HepG2 (cell line): ENCODE data around the gene DNAJB2. TPM values are rescaled to one million over a fixed set of nuclear protein-coding genes. Genes with fewer than 3 reads are reported as not detected.

ENCODE experiments used
- FOXA3 ChIP-seq: IDR thresholded peaks from 2 replicates; pipeline ENCODE4 v1.6.1; 2016; ENCODE audit warnings: missing genetic modification reagents, missing compliant biosample characterization
- HDAC6 ChIP-seq: fragments of 200-600 bp; sonication (generic); IDR thresholded peaks from 2 replicates; pipeline ENCODE4 v1.7.0; 2017; ENCODE audit warnings: mild to moderate bottlenecking, antibody characterized with exemption, low read length, low read depth
- KDM5B ChIP-seq: sonication (generic); formaldehyde crosslinking; IDR thresholded peaks from 2 replicates; pipeline ENCODE4 v1.4.0; 2020; ENCODE audit warnings: missing genetic modification reagents, mild to moderate bottlenecking, borderline replicate concordance
- LCORL ChIP-seq, 2 experiments: fragments of 450-650 bp in 1 of 2; sonication (generic) in 1 of 2; formaldehyde crosslinking in 1 of 2; IDR thresholded peaks; 2 replicates each; pipeline versions ENCODE4 v1.5.0 to v1.6.1; 2017 to 2020; ENCODE audit warnings: antibody characterized with exemption in 1 of 2, missing genetic modification reagents in 1 of 2
- NPAS2 ChIP-seq: sonication (generic); formaldehyde crosslinking; IDR thresholded peaks from 2 replicates; pipeline ENCODE4 v1.8.0; 2022; ENCODE audit warnings: mild to moderate bottlenecking, missing genetic modification reagents, borderline replicate concordance
- NRL ChIP-seq: sonication (generic); formaldehyde crosslinking; IDR thresholded peaks from 2 replicates; pipeline ENCODE4 v1.5.0; 2020; ENCODE audit warnings: missing genetic modification reagents, mild to moderate bottlenecking, moderate library complexity, borderline replicate concordance
- POLR2G ChIP-seq: fragments of 200-400 bp; formaldehyde crosslinking; IDR thresholded peaks from 2 replicates; pipeline ENCODE4 v1.6.1; 2018; ENCODE audit warnings: mild to moderate bottlenecking, low read depth, low read length, moderate library complexity
- SIN3B ChIP-seq: fragments of 150-350 bp; IDR thresholded peaks from 2 replicates; pipeline ENCODE4 v1.6.1; 2014; ENCODE audit warnings: low read length
- SOX6 ChIP-seq, 2 experiments: fragments of 450-650 bp in 1 of 2; sonication (generic) in 1 of 2; formaldehyde crosslinking in 1 of 2; IDR thresholded peaks; 2 replicates each; pipeline versions ENCODE4 v1.4.0 to v1.6.1; 2017 to 2020; ENCODE audit warnings: antibody characterized with exemption in 1 of 2, mild to moderate bottlenecking in 1 of 2, missing genetic modification reagents in 1 of 2
- TEAD2 ChIP-seq: sonication (generic); formaldehyde crosslinking; IDR thresholded peaks from 2 replicates; pipeline ENCODE4 v1.9.0; 2021; ENCODE audit warnings: missing genetic modification reagents
- U2AF1 ChIP-seq: fragments of 200-400 bp; formaldehyde crosslinking; optimal IDR thresholded peaks from 2 replicates; pipeline ENCODE3; 2017; ENCODE audit warnings: mild to moderate bottlenecking, low read depth, low read length
- XRCC5 ChIP-seq: fragments of 200-400 bp; formaldehyde crosslinking; optimal IDR thresholded peaks from 2 replicates; pipeline ENCODE3; 2017; ENCODE audit warnings: mild to moderate bottlenecking, low read length
- ZNF121 ChIP-seq: sonication (generic); formaldehyde crosslinking; IDR thresholded peaks from 2 replicates; pipeline ENCODE4 v1.5.0; 2020; ENCODE audit warnings: mild to moderate bottlenecking, missing genetic modification reagents
- ZNF34 ChIP-seq: sonication (generic); formaldehyde crosslinking; IDR thresholded peaks from 2 replicates; pipeline ENCODE4 v1.4.0; 2020; ENCODE audit warnings: mild to moderate bottlenecking, missing genetic modification reagents, borderline replicate concordance
- ZNF709 ChIP-seq: sonication (generic); formaldehyde crosslinking; IDR thresholded peaks from 2 replicates; pipeline ENCODE4 v1.5.0; 2020; ENCODE audit warnings: mild to moderate bottlenecking, missing genetic modification reagents
- ZNF792 ChIP-seq: IDR thresholded peaks from 2 replicates; pipeline ENCODE4 v1.6.1; 2016
- ZNF839 ChIP-seq: sonication (generic); formaldehyde crosslinking; IDR thresholded peaks from 2 replicates; pipeline ENCODE4 v1.4.0; 2020; ENCODE audit warnings: missing genetic modification reagents, mild to moderate bottlenecking, borderline replicate concordance
- polyA plus RNA-seq, 8 experiments: library from polyadenylated mRNA; depleted of rRNA in 3 of 8; stranded (reverse) in 7 of 8; unstranded in 1 of 8; fragments of >200 nt; fragmentation: Illumina TruSeq in 4 of 8; extraction: Trizol in 4 of 8; gene quantifications; 2 replicates each; pipeline versions ENCODE4 v1.2.1 to v1.2.3, GENCODE V29; 2011 to 2016; ENCODE audit warnings: low read depth in 4 of 8, missing spikeins in 1 of 8, mixed read lengths in 1 of 8; ENCODE audit not compliant: insufficient read depth in 1 of 8
- total RNA-seq, 5 experiments: library from RNA; depleted of rRNA; stranded (reverse); fragments of >200 nt; fragmentation: Illumina TruSeq; extraction: Trizol; gene quantifications; 2 replicates each; pipeline ENCODE4 v1.2.3, GENCODE V29; 2016; ENCODE audit warnings: low read depth in 1 of 5
- TF ChIP-seq, protein P1 (sequence below): sonication (generic); formaldehyde crosslinking; IDR thresholded peaks from 2 replicates; pipeline ENCODE4 v1.5.1; 2020; ENCODE audit warnings: mild to moderate bottlenecking, missing genetic modification reagents, borderline replicate concordance
- TF ChIP-seq, protein P2 (sequence below): sonication (generic); formaldehyde crosslinking; IDR thresholded peaks from 2 replicates; pipeline ENCODE4 v1.8.0; 2022; ENCODE audit warnings: missing genetic modification reagents, mild to moderate bottlenecking, moderate library complexity, borderline replicate concordance
- TF ChIP-seq, protein P3 (sequence below): IDR thresholded peaks from 2 replicates; pipeline ENCODE4 v1.6.1; 2016

DNAJB2 gene
- total and polyA plus RNA-seq, 2 of the 13 experiments (the other 11 are each of a cell fraction or from before 2014, with no cell fraction given): 21.3 to 31.1 TPM

DNA sequence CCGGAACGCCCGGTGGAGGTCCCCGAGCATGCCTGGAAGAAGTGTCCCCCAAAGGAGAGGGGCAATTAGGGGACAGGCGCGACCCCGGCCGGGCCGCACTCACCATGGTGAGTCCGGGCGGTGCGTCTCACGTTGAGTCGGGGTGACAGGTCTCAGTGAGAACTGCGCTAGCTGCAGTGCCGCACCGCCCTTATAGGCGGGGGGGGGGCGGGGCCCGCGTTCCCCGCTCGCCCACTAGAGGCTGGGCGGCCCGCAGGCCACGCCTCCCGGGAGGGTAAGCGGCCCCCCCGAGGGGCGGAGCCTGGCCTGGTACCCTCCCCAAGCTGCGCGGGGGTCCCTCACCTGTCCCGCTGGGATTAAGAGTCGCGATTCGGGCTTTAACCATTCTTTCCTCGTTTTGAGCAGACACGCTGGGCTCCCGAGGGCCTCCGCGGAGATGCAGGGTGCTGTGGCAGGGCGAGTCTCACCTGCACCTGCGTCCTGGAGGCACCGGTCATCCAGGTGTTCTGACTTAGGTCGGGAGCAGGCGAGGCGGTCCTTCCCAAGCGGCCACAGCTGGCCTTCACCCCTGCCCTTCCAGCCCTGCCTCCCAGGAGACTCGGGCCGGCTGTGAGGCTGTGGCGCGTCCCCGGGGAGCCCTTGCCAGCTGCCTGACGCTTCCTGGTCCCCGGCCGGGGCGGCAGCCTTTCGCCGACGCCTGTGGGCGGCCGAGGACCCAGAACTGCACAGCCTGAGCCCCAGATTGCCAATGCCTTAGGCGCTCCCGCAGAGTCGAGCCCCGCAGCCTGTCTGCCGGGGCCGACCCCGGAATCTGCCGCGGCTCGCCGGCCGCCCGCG lies 25.2 kb upstream of the DNAJB2 start, which contains the start of gene TUBA4A (continued):
- TF ChIP-seq, protein P1, sequence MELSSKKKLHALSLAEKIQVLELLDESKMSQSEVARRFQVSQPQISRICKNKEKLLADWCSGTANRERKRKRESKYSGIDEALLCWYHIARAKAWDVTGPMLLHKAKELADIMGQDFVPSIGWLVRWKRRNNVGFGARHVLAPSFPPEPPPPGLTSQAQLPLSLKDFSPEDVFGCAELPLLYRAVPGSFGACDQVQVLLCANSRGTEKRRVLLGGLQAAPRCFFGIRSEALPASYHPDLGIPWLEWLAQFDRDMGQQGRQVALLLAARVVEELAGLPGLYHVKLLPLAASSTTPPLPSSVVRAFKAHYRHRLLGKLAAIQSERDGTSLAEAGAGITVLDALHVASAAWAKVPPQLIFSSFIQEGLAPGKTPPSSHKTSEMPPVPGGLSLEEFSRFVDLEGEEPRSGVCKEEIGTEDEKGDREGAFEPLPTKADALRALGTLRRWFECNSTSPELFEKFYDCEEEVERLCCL (CRISPR knock-in tag): no peak
- TF ChIP-seq POLR2G: peak; percentile 77
- TF ChIP-seq NPAS2 (CRISPR knock-in tag): no peak
- no peak for TF ChIP-seq SIN3B
- TF ChIP-seq ZNF34 (CRISPR knock-in tag): no peak
- TF ChIP-seq FOXA3 (CRISPR knock-in tag): no peak
- no peak; the same call in 1 of the 2 replicates for TF ChIP-seq ZNF709
- TF ChIP-seq NRL: no peak; the same call in 1 of the 2 replicates
- TF ChIP-seq SOX6 (IDR thresholded peaks at IDR 0.05): no peak
- TF ChIP-seq SOX6 (CRISPR knock-in tag; IDR thresholded peaks at IDR 0.05): peak; percentile 29
- TF ChIP-seq ZNF792: no peak
- no peak for TF ChIP-seq HDAC6
- TF ChIP-seq ZNF121 (CRISPR knock-in tag): peak; percentile 38; the same call in 1 of the 2 replicates
- TF ChIP-seq XRCC5: peak; percentile 48
- no peak for TF ChIP-seq LCORL (IDR thresholded peaks at IDR 0.05)
- peak; percentile 73 for TF ChIP-seq LCORL (CRISPR knock-in tag; IDR thresholded peaks at IDR 0.05)
- TF ChIP-seq KDM5B: peak; percentile 30
- TF ChIP-seq, protein P2, sequence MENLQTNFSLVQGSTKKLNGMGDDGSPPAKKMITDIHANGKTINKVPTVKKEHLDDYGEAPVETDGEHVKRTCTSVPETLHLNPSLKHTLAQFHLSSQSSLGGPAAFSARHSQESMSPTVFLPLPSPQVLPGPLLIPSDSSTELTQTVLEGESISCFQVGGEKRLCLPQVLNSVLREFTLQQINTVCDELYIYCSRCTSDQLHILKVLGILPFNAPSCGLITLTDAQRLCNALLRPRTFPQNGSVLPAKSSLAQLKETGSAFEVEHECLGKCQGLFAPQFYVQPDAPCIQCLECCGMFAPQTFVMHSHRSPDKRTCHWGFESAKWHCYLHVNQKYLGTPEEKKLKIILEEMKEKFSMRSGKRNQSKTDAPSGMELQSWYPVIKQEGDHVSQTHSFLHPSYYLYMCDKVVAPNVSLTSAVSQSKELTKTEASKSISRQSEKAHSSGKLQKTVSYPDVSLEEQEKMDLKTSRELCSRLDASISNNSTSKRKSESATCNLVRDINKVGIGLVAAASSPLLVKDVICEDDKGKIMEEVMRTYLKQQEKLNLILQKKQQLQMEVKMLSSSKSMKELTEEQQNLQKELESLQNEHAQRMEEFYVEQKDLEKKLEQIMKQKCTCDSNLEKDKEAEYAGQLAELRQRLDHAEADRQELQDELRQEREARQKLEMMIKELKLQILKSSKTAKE (CRISPR knock-in tag): no peak
- TF ChIP-seq ZNF839 (CRISPR knock-in tag): no peak
- TF ChIP-seq, protein P3, sequence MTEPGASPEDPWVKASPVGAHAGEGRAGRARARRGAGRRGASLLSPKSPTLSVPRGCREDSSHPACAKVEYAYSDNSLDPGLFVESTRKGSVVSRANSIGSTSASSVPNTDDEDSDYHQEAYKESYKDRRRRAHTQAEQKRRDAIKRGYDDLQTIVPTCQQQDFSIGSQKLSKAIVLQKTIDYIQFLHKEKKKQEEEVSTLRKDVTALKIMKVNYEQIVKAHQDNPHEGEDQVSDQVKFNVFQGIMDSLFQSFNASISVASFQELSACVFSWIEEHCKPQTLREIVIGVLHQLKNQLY (CRISPR knock-in tag): no peak
- no peak for TF ChIP-seq TEAD2 (CRISPR knock-in tag)
- TF ChIP-seq U2AF1: no peak
